ENCODE measurements around the gene CEP126.

Gene CEP126

GRCh38 chr11:102014756-102015155 is 99.9 kb downstream of the CEP126 start:
- no peak for DNase-seq

GRCh38 chr11:102017026-102017425 is 102.2 kb downstream of the CEP126 start:
- DNase-seq = no peak

- no peak for DNase-seq
Measured at GRCh38 chr11:102026217-102026616, 111.4 kb downstream of the CEP126 start.

GRCh38 chr11:102026959-102027358 is 112.1 kb downstream of the CEP126 start:
- no peak for DNase-seq

- DNase-seq = no peak
Measured at GRCh38 chr11:102036757-102037156, 121.9 kb downstream of the CEP126 start.

- no peak for DNase-seq
Measured at GRCh38 chr11:102046841-102047240, 132.0 kb downstream of the CEP126 start.

- peak; percentile 5 for DNase-seq
Measured at GRCh38 chr11:102047305-102047924, 132.6 kb downstream of the CEP126 start, which contains the start of gene CFAP300. Gene CFAP300, plus strand, starts transcription at chr11:102047437. Its CDS starts 34 bp downstream, at chr11:102047471.
